ENCODE results near the gene TOM1L2.

TOM1L2 gene

DNA sequence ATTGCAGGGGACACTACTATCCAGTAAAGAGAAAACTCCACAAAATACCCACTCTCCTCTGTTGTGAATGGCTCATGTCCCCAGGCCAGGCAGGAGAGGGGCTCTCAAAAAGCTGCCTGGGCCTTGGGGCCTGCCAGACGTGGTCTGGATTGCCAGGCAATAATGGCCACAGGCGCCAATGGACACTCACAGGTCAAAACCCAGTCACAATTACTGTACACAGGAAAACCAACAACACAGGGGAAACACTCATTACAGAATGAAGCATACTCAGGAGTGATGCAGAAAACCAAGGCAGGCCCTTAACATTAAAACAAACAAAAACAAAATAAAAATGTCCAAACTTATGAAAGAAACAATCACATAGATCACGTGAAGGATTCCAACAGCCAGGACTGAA, 100.3 kb downstream of the TOM1L2 start:
- DNase-seq: no peak

DNA sequence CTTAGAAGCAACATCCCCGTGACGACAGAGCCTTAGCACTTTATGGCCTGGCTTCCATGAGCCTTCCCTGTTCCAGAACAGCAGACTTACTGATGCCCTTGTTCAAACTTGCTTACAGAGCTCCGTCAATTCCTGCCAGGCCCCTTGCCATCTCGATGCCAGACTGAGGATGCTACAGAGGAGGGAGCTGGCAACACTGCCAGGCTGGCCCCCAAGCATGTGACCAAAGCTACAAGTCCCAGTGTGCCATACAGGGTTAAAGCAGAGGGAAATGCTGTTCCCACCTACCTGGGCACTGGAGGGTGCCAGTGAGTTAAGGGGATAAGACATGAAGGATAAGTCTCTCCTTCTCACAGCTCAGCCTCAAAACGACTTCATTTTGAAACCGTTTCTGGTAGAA, 102.0 kb downstream of the TOM1L2 start:
- no peak for DNase-seq

DNA sequence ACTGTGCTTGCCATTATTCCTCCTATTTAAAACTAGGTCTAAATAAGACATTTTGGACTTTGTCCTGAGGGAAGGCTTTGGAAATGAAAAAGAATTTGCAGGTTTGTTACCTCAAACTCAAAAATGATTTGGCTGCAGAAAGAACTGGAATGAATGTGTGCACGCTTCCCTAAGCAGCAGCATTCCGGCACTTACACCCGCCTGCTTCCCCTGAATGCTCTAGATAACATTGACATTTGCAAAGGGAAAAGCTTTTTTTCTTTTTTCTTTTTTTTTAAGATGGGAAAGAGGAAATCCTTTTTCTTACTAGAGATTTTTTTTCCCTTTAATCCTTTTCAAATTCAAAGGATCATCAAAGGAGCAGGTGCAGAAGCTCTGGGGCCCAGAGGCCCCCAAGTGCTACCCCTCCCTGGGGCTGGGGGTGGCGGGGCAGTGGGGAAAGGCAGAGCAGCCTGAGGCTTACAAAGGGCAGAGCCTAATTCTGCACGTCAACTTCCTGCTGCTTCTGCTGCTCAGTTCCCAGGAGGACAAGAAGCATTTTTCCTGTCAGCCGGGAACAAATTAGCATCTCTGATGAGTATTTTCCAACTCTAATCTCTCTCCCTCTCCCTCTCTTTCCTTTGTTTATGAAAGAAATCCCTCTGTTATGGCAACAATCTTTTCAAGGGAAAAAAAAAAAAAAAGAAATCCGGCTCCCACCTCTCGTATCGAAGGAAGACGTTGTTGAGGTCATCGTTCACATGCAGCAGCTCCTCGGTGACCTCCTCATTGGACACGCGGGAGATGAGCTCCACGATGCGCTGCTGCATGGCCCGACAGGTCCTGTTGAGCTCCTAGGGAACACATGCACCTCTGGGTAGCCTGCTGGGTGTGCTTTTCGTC, 103.3 kb downstream of the TOM1L2 start:
- DNase-seq: no peak

DNA sequence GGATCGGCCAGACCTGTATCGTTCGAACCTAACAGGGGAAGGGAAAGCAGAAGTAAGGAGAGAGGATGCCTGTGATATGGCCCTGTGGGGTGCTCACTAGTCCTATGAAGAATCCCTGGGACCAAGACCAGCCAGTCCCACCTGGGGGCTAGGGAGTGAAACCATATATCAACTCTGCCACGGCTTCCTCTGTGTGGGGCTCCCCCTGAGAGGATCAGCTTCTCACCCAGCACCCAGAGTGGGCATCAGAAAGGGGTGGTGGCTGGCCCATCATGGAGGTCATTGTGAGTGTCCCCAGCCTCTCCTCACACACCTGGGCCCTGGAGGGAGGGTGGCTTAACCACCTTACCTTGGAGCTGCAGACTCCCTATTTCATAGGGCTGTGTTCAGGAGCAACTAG, 105.3 kb downstream of the TOM1L2 start:
- no peak for DNase-seq

DNA sequence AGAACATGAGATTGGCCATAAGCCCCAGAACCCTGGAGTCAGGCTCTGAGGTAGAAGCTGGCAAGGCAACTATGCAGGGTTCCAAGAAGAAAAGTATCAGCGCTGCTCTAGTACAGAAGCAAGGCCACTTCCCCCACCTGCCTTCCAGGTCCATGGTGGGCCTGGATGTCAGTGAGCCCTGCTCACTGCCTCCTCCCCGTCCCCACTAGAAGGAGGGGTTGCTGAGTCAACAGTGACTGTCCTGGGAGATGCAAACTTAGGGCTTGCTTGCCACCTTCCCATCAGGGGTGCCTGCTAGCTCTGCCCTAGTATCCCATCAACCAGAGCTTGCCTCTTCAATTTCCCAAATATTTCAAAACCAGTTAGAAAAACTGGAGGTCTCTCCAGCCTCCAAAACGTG, 105.8 kb downstream of the TOM1L2 start:
- no peak for DNase-seq

DNA sequence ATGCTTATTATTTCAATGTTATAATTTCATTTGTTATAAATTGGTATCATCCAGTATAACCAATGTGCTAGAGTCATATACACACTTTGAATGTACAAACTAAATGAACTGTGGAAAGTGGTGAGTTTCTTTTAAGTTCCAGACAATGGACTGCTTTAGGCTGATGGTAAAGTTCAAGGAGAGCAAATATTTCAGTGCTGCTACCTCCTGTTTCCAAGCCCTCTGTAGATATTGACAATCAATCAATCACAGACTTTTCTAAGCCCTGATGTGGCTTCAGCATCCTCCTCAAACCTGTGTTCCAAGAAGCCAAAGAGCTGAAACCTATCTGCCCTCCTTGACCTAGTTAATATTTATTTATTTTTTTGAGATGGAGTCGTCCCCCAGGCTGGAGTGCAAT, 107.2 kb downstream of the TOM1L2 start:
- no peak for DNase-seq

DNA sequence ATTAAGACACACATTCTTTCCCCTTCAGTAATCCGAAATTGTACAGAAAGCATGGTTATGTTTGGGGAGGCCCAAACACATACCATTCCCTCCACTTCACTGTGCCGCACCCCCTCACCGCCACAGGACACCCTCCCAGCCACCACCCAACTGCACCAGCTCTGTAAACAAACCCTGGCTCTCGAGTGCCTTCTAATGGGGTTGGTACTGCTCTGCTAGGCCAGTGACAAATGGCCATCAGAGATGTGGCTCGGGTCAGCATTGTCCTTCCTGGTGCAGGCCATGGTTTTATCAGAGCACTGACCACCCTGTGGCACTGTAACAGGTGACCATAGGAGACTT, 111.5 kb downstream of the TOM1L2 start:
- no peak for DNase-seq

DNA sequence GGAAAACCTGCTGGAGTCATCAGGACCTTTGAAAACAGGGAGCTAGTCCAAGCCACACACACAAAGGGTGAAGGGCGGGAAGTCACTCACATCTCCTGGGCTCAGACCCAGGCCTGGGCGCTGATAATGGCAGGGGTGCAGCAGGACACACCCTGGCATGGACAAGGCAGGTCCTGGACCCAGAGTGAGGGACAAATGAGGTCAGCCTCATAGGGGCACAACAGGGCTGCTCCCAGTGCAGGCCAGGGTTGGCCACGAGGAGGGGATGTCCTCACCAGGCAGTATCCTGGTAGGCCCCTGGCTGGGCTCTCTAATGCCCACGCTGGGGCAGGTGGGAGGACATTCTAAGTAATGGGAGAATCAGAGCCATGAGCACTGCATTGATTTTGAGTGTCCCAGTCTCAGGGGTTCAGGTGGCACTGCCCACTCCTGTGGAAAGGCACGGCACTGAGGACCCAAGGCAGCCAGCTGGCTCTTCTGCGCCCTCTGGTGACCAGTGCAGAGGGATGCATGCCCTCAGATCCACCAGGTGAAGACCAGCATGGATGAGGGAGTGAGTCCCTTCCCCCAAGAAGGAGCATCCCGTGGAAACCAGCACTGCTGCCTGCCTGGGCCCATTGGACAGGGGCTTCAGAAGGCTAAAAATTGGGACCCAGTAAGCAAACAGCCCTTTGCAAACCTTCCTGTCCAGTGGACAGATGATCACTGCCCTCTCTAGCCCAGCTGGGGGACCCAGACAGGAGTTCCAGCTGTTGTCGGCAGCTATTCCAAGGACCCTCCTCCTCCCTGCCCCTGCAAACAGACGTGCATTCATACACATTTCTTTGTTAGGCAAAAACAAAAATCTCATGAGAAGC, 112.1 kb downstream of the TOM1L2 start:
- DNase-seq: peak; percentile 27 to 66

DNA sequence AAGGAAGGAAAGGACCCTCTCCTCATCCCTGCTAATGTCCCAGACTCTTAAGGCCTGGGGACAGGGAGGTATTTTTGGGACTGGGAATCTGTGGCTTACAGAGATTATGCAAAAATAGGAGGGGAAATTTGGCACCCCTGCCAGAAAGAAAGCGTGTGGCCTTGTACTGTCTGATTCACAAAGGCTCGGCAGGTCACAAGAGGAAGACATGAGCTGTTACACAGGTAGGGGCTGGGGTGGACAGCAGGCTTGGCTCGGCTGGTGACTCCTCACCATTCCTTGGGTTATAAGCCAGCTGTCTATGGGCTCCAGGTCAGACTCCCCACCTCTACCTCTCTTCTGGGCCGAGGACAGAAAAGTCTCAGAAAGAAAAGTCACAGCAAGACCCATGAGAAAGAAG, 114.7 kb downstream of the TOM1L2 start:
- DNase-seq: no peak

DNA sequence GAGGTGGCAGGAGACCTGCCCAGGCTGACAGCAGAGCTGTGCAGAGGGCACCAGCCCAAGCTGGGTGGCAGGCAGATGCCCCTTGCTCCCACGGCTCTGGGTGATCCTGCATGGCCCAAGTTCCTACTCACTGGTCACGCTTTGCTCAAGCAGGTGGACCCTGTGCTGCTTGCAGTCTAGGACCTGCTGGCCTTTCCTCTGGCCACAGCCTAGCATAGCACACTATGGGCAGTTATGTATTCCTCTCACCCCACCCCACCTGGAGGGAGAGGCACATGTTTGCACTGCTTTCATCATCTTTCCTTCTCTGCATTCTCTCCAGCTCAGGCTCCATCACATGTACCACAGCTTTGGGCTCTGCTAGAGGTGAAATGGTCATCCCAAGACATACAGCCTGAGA, 115.8 kb downstream of the TOM1L2 start:
- no peak for DNase-seq

DNA sequence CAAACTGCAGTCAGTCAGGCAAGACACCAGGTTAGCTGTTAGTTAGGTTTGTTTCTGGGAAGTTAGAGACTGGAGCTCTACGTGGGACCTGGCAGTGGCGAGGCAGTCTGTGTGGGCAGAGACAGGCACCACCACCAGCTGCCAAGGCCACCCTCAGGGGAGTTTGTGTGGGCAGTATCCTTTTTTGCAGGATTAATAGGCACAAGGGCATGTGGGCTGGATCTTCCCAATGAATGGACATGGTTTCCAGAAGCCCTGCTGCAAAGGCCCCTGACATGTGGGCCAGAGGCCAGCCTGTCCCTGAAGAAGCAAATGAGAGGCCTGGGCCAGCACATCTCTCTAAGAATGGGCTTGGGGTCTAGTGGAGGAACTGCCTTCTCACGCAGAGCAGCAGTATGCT, 116.2 kb downstream of the TOM1L2 start:
- no peak for DNase-seq

DNA sequence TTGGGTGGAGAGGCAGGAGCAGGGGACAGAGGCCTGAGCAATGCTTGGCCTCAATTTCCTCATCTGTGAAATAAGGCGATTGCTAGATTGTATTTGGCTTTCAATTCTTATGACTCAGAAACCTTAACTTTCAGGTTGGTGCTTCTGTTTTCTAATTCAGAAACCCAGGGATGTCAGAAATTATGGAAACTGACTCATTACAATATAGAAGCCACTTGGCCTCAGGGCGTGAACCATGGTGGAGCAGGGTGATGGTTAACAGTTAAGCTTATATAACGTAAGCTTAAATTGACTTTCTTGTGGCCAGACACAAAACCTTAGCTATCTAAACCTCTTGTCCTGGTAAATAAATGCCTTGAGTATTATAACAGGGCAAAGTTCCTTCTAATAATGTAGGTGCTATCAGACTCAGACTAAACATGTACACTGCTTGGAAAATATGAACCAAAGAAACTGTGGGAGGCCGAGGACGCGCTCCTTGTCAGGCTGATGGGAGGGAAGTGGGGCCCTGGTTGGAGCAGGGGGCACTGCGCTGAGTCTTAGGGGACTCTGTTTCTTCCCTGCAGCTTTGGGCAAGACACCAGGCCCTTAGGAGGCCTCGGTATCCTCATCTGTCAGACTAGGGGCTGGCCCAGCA, 118.3 kb downstream of the TOM1L2 start:
- no peak for DNase-seq

DNA sequence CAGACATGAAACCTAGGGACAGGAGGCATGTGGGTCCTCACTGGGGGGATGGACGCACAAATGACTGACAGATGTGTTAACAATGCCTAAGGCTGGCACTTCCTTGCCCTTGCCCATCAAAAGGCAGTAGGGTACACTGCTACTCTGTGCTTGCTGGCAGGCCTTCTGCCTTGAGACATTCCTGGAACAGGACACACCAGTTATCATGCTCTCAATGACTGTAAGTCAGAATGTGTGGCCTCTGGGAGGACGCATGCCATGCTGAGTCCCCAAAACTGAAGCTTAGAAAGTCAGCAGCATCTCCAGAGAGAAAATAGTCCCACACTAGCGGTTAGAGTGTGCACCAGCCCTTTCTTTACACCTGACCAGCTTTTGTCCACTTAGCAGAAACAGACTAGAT, 119.3 kb downstream of the TOM1L2 start:
- DNase-seq: no peak

DNA sequence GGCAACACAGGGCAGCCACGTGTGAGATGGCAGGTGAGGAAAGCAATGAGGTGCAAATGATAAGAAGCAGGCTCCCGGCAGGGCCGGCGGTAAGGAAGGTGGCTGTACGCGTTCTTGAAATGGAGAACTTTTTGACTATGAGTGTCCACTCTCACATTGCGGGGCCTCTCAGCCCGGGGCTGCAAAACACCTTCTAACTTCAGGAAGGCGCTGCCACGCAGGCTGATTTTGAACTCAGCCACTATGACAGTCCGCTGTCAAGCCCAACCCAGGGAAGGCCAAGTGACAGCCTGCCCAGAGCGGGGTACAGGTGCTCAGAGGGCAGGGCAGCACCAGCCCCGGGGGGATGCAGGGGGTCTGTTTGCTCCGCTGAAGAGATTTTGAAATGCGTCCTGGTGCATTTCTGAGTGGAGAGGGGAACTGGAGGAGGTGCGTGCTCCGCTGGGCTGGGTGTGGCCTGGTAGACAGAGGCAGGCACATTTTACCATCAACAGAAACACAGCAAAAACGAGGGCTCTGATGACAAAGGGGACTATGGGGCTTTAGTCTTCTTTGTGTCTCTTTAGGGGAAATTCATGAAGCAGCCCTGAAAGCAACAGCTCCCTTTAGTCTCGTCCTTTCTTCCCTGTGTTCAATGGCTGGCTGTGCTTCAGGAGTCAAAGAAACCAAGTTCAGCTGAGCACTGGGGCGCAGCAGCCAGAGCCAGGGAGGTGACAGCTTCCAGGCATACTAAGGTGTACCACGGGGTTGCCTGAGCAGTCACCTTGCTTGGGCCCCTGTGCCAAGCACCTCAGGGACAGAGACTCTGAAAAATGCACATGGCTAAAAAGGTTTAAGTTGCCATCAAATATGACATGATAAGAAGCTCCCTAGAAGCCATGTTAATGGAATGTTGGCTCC, 120.8 kb downstream of the TOM1L2 start:
- no peak for DNase-seq

DNA sequence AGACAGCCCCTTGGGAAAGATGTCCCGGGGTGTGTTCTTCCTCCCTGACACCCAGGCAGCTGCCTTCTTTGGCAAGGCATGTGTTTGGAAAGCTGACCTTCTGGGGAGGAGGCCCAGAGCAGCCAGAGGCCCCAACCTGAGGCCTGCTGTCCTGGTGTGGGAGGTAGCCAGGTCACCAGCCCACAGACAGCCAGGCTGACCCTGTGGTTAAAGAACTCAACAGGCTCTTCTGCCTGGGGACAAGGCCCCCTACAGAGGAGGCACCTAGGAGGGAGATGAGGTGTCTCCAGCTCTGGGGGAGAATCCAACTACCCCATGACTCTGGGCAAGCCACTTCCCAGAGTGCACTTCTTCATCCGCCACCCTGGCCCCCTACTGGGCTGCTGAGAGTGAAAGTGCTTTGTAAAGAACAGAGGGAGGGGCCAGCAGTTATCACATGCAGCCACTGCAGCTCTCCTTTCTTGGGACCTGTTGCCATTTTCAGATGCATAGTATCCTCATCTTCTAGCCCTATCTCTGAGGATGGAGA, 122.3 kb downstream of the TOM1L2 start:
- peak; percentile 45 to 69 for DNase-seq

DNA sequence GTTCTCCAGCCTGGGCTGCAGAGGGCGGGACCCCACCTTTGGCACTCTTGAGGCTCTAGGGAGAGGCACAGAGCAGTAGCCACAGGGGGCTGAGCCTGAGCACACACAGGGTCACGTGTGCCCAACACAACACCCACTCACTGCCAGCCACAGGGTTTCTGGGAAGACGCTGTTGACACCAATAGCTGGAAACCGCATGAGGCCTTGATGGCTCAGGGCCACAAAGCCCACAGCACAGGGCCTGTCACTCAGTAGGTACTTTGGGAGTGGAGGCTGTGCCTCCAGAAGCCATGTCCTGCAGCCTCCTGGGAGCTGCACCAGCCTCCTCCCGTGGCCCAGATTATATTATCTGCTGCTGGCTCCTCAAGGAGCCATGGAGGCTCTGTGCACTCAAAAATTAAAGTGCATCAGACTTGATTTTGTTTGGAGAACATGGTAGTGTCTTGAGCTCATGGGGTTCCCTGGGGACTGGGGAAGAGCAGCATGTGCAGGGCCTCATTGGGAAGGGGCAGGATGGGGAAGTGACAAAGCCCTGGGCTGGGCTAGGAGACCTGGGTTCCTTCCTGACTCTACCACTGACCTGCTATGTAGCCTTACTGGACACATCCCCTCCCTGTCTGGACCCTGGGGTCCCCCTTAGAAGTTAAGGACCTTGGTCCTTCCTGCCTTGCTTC, 122.9 kb downstream of the TOM1L2 start:
- DNase-seq: peak; percentile 81 to 86

DNA sequence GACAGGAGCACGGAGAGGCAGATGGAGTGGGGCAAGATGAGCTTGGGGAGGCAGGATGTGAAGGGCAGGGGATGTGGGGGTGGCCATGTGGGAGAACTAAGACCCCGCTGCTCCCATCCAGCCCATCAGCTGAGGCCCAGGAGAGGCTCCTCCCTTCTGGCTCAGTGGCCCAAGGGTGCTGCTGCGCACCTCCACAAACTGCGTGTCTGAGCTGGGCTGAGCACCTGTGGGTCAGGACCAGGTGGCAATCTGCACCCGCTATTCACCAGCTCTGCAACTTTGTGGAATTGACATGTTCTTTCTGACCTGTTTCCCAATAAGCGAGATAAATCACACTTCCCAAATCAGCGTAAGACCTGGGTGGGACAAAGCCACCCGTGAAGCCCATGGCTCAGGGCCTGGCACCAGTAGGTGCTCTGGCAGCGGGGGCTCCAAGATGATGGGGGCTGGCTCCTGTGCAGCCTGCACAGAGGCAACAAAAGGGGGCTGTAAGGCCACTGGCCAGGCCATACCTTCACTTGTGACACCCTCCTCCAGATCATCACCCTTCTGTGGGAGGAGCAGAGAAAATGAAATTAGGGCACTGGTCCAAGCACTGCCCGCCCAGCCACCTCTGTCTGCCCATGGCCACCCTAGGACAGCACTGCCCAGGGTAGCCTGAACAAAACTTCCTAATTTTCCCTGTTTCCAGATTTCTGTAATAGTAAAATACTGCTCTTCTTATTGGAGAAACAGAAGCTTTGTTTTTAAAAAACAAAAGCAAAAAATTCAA, 123.7 kb downstream of the TOM1L2 start:
- no peak for DNase-seq

DNA sequence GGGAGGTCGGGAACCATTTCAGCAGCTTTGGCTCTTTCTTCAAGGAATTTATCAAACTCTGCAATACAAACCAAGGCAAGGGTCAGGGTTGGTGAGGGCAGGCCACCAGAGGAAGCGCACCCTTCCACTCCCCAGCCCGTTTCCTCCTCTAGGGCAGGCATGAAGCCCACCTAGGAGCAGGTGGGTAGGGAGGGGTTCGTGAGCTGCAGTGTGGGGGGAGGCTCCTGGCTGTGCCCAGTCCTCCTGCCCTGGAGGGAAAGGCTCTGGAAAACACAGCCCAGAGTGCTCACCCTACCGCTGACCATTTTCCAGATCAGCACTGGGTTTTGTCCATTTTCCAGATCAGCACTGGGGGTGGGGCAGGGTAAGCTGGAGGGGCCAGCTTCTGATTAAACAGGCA, 124.5 kb downstream of the TOM1L2 start:
- DNase-seq: no peak

DNA sequence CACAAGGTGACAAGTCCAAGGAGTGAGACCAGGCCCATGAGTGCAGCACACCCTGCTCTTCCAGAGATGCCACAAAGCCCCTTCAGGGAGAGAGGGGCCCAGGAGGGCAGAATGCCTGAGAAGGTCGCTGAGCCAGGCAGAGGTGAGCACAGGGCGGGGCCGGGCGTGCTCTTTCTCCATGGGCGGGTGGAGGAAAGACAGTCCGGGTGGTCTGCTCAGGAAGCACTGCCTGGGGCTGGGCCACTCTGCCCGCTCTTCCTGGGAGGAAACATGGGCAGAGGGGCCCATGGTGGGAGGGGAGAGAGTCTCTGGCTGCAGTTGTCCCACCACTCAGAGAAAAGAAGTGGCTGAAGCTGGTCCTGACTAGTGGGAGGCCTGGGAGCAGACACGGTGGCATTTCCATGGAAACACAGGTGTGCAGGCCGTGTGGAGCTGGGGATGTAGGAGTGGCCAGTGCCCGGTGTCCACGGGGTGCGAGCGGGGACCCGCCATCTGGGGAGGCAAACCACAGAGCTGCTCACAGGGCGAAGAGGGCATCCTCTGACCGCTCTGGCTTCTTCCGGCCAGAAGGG, 125.0 kb downstream of the TOM1L2 start:
- no peak for DNase-seq

DNA sequence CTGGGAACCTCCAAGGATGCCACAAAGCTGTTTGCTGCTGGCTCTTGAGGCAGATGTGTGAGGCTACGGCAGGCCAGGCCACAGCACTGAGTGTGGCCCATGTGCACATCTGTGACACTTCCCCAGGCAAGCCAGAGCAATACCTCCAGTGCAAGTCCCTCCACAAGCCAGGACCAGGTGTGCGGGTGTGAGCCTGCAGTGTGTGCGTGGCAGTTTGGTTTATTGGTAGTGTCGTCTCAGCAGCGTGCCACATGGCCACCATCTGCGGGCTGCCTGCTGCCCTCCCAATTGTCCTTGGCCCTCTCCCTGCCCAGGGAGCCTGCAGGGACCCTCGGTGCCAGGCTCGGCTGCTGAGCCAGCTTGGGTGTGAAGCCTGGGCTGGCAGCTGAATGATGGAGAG, 125.6 kb downstream of the TOM1L2 start:
- DNase-seq: no peak

DNA sequence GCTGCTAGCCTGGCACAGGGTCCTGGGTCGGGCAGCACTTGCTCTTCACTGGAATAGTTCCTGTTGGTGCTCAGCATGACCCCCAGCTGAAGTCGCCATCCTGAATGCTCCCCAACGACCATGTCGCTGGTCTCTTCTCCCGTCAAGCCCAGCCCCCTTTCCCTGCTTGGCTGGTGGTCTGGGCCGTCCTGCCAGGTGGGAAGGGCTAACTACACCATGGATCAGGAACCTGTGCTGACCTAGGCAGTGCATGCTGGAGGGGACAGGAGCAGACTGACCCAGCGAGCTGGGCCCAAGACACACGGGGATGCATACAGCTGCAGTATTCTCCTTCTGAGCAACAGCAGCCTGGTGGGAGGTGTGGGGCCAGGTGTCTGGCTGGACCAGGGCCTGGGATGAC, 126.2 kb downstream of the TOM1L2 start:
- DNase-seq: no peak

All from inflammatory macrophage treated with lipopolysaccharide for 1 hour (primary cell).